DND-41 (cell line): ENCODE data around the gene OTULINL.

Experiments
- ATAC-seq: fragments of 200-7000 bp; cut with Tn5 transposase; 3 replicates; pipeline ENCODE4 v1.9.1; 2021; ENCODE audit warnings: low read depth; ENCODE audit not compliant: insufficient read depth
- DNase-seq: peaks from one replicate; pipeline ENCODE4 v3.0.0-alpha.2; 2020
- H2AFZ ChIP-seq: 2 replicates; pipeline ENCODE4 v1.6.0; 2012; ENCODE audit warnings: low read depth, low read length
- H3K27ac ChIP-seq: 2 replicates; pipeline ENCODE4 v1.5.1; 2012; ENCODE audit warnings: low read length, inconsistent platforms
- H3K27me3 ChIP-seq: fragments of 200-600 bp; sonication (generic); 2 replicates; pipeline ENCODE4 v1.6.0; 2012; ENCODE audit warnings: low read length, mild to moderate bottlenecking, inconsistent platforms; ENCODE audit not compliant: insufficient read depth, poor library complexity
- H3K36me3 ChIP-seq: 2 replicates; pipeline ENCODE4 v1.5.1; 2012; ENCODE audit warnings: low read length, inconsistent platforms; ENCODE audit not compliant: insufficient read depth
- H3K4me1 ChIP-seq: 2 replicates; pipeline ENCODE4 v1.5.1; 2012; ENCODE audit warnings: mild to moderate bottlenecking, low read length; ENCODE audit not compliant: insufficient read depth
- H3K4me2 ChIP-seq: 2 replicates; pipeline ENCODE4 v1.6.0; 2012; ENCODE audit warnings: mild to moderate bottlenecking, moderate library complexity, low read length, inconsistent platforms; ENCODE audit not compliant: insufficient read depth
- H3K4me3 ChIP-seq, 2 experiments: fragments of 200-600 bp in 1 of 2; shearing (Covaris generic) in 1 of 2; 2 replicates each; pipeline ENCODE4 v1.5.1; 2012 to 2016; ENCODE audit warnings: inconsistent platforms in 2 of 2, low read length in 2 of 2, mild to moderate bottlenecking in 2 of 2, low read depth in 1 of 2, moderate library complexity in 1 of 2
- H3K79me2 ChIP-seq: 2 replicates; pipeline ENCODE4 v1.6.0; 2012; ENCODE audit warnings: low read length, inconsistent platforms; ENCODE audit not compliant: insufficient read depth
- H3K9ac ChIP-seq: 2 replicates; pipeline ENCODE4 v1.6.0; 2012; ENCODE audit warnings: low read depth, mild to moderate bottlenecking, inconsistent platforms, low read length, moderate library complexity
- H3K9me3 ChIP-seq: 2 replicates; pipeline ENCODE4 v1.5.1; 2012; ENCODE audit warnings: low read length, moderate library complexity, mild to moderate bottlenecking, inconsistent platforms; ENCODE audit not compliant: insufficient read depth, severe bottlenecking
- H4K20me1 ChIP-seq: 2 replicates; pipeline ENCODE4 v1.6.0; 2012; ENCODE audit warnings: low read length; ENCODE audit not compliant: insufficient read depth
- CTCF ChIP-seq: IDR thresholded peaks from 2 replicates; pipeline ENCODE4 v1.5.1; 2012; ENCODE audit warnings: borderline replicate concordance, low read length, moderate library complexity, mild to moderate bottlenecking; ENCODE audit not compliant: poor library complexity, severe bottlenecking; ENCODE audit errors: extremely low read depth
- EZH2 ChIP-seq: IDR thresholded peaks from 3 replicates; pipeline ENCODE4 v1.6.1; 2012; ENCODE audit warnings: borderline replicate concordance, low read depth, mild to moderate bottlenecking, moderate library complexity, low read length, inconsistent platforms; ENCODE audit not compliant: severe bottlenecking

OTULINL gene

GRCh38 chr5:14608169-14608568 is 26.6 kb downstream of the OTULINL start:
- ATAC-seq (no peak), DNase-seq (no peak)
- Histone ChIP-seq H2AFZ (no peak overlapping the region), H3K36me3 (no peaks in the 10 kb centered on the region), H3K4me2 (no peak overlapping the region), H3K9me3 (no peaks in the 10 kb centered on the region), H3K9ac (no peak overlapping the region), H3K79me2 (no peaks in the 10 kb centered on the region), H3K4me3 (no peak overlapping the region), H4K20me1 (no peaks in the 10 kb centered on the region), H3K4me1 (no peaks in the 10 kb centered on the region), H3K27ac (no peak overlapping the region), H3K27me3 (no peaks in the 10 kb centered on the region)
- TF ChIP-seq CTCF (no peak), EZH2 (no peak)

GRCh38 chr5:14611737-14612136 is 30.1 kb downstream of the OTULINL start:
- H3K9ac ChIP-seq: no peak overlapping the region
- no peaks in the 10 kb centered on the region for H3K27me3 ChIP-seq
- no peaks in the 10 kb centered on the region for H3K4me1 ChIP-seq
- H3K79me2 ChIP-seq: no peaks in the 10 kb centered on the region
- H2AFZ ChIP-seq: no peak overlapping the region
- H3K27ac ChIP-seq: no peak overlapping the region
- TF ChIP-seq EZH2: no peak
- no peak for TF ChIP-seq CTCF
- no peaks in the 10 kb centered on the region for H3K36me3 ChIP-seq
- ATAC-seq (no peak), DNase-seq (no peak)
- no peaks in the 10 kb centered on the region for H4K20me1 ChIP-seq
- H3K4me3 ChIP-seq: no peak overlapping the region
- H3K4me2 ChIP-seq: no peak overlapping the region
- H3K9me3 ChIP-seq: no peaks in the 10 kb centered on the region

GRCh38 chr5:14614490-14614889 is 32.9 kb downstream of the OTULINL start:
- H3K9me3 ChIP-seq: no peaks in the 10 kb centered on the region
- no peak overlapping the region for H3K27ac ChIP-seq
- no peaks in the 10 kb centered on the region for H3K27me3 ChIP-seq
- H3K79me2 ChIP-seq: no peaks in the 10 kb centered on the region
- H3K4me1 ChIP-seq: no peaks in the 10 kb centered on the region
- H3K4me3 ChIP-seq: no peak overlapping the region
- no peak overlapping the region for H3K4me2 ChIP-seq
- TF ChIP-seq EZH2 (no peak), CTCF (no peak)
- H4K20me1 ChIP-seq: no peaks in the 10 kb centered on the region
- no peaks in the 10 kb centered on the region for H3K36me3 ChIP-seq
- no peak overlapping the region for H3K9ac ChIP-seq
- no peak overlapping the region for H2AFZ ChIP-seq
- DNase-seq (no peak), ATAC-seq (no peak)

GRCh38 chr5:14615365-14615764 is 33.8 kb downstream of the OTULINL start:
- no peaks in the 10 kb centered on the region for H4K20me1 ChIP-seq
- no peak overlapping the region for H3K9ac ChIP-seq
- ATAC-seq (no peak), DNase-seq (no peak)
- H3K4me3 ChIP-seq: no peak overlapping the region
- H3K4me1 ChIP-seq: no peaks in the 10 kb centered on the region
- TF ChIP-seq CTCF (no peak), EZH2 (no peak)
- no peaks in the 10 kb centered on the region for H3K79me2 ChIP-seq
- H3K9me3 ChIP-seq: no peaks in the 10 kb centered on the region
- H2AFZ ChIP-seq: no peak overlapping the region
- H3K27ac ChIP-seq: no peak overlapping the region
- H3K27me3 ChIP-seq: no peaks in the 10 kb centered on the region
- no peaks in the 10 kb centered on the region for H3K36me3 ChIP-seq
- H3K4me2 ChIP-seq: no peak overlapping the region
